ENCODE data around the gene RAE1.
A peak's percentile ranks its signal among the peaks of the same experiment; 100 is the strongest.

RAE1 gene

GRCh38 chr20:57375652-57376230, 24.7 kb downstream of the RAE1 start:
- DNase-seq (ENCODE audit: insufficient read length) (no peak), FAIRE-seq (no peak)
- TF ChIP-seq TAF1 (IDR thresholded peaks at IDR 0.05; ENCODE audit: borderline replicate concordance, low read depth, low read length): no peak
- TF ChIP-seq POLR2A (IDR thresholded peaks at IDR 0.05; ENCODE audit: low read depth, low read length): no peak
- no peak for TF ChIP-seq POLR2AphosphoS5 (IDR thresholded peaks at IDR 0.05; ENCODE audit: low read depth, low read length)

- DNase-seq (ENCODE audit: insufficient read length) (no peak), FAIRE-seq (no peak)
- TF ChIP-seq POLR2A (IDR thresholded peaks at IDR 0.05; ENCODE audit: low read depth, low read length) (no peak), TAF1 (IDR thresholded peaks at IDR 0.05; ENCODE audit: borderline replicate concordance, low read depth, low read length) (no peak), POLR2AphosphoS5 (IDR thresholded peaks at IDR 0.05; ENCODE audit: low read depth, low read length) (no peak)
Observed at GRCh38 chr20:57377350-57377749, 26.3 kb downstream of the RAE1 start.

GRCh38 chr20:57378107-57378506, 27.1 kb downstream of the RAE1 start:
- DNase-seq (ENCODE audit: insufficient read length): no peak
- TF ChIP-seq TAF1 (IDR thresholded peaks at IDR 0.05; ENCODE audit: borderline replicate concordance, low read depth, low read length): no peak
- no peak for TF ChIP-seq POLR2AphosphoS5 (IDR thresholded peaks at IDR 0.05; ENCODE audit: low read depth, low read length)
- no peak for TF ChIP-seq POLR2A (IDR thresholded peaks at IDR 0.05; ENCODE audit: low read depth, low read length)
- no peak for FAIRE-seq

GRCh38 chr20:57378646-57379262, 27.7 kb downstream of the RAE1 start:
- no peak for TF ChIP-seq TAF1 (IDR thresholded peaks at IDR 0.05; ENCODE audit: borderline replicate concordance, low read depth, low read length)
- TF ChIP-seq POLR2A (IDR thresholded peaks at IDR 0.05; ENCODE audit: low read depth, low read length): no peak
- no peak for TF ChIP-seq POLR2AphosphoS5 (IDR thresholded peaks at IDR 0.05; ENCODE audit: low read depth, low read length)
- FAIRE-seq: no peak

GRCh38 chr20:57379263-57379647, 28.2 kb downstream of the RAE1 start:
- TF ChIP-seq POLR2A (IDR thresholded peaks at IDR 0.05; ENCODE audit: low read depth, low read length) (no peak; the same call in 1 of the 2 replicates), POLR2AphosphoS5 (IDR thresholded peaks at IDR 0.05; ENCODE audit: low read depth, low read length) (no peak), TAF1 (IDR thresholded peaks at IDR 0.05; ENCODE audit: borderline replicate concordance, low read depth, low read length) (no peak)
- no peak for DNase-seq (ENCODE audit: insufficient read length)
- FAIRE-seq: no peak

More at GRCh38 chr20:57378646-57379262, 27.7 kb downstream of the RAE1 start:
- DNase-seq (ENCODE audit: insufficient read length): no peak

GRCh38 chr20:57380081-57380750, 29.2 kb downstream of the RAE1 start:
- DNase-seq (ENCODE audit: insufficient read length): no peak
- FAIRE-seq: no peak
- TF ChIP-seq POLR2AphosphoS5 (IDR thresholded peaks at IDR 0.05; ENCODE audit: low read depth, low read length) (no peak), POLR2A (IDR thresholded peaks at IDR 0.05; ENCODE audit: low read depth, low read length) (no peak), TAF1 (IDR thresholded peaks at IDR 0.05; ENCODE audit: borderline replicate concordance, low read depth, low read length) (no peak)

- TF ChIP-seq POLR2A (IDR thresholded peaks at IDR 0.05; ENCODE audit: low read depth, low read length) (no peak), POLR2AphosphoS5 (IDR thresholded peaks at IDR 0.05; ENCODE audit: low read depth, low read length) (no peak), TAF1 (IDR thresholded peaks at IDR 0.05; ENCODE audit: borderline replicate concordance, low read depth, low read length) (no peak)
- FAIRE-seq (peak; percentile 90), DNase-seq (ENCODE audit: insufficient read length) (no peak)
Observed at GRCh38 chr20:57381596-57382503, 30.8 kb downstream of the RAE1 start.

GRCh38 chr20:57382516-57382915, 31.5 kb downstream of the RAE1 start:
- TF ChIP-seq POLR2A (IDR thresholded peaks at IDR 0.05; ENCODE audit: low read depth, low read length) (no peak), POLR2AphosphoS5 (IDR thresholded peaks at IDR 0.05; ENCODE audit: low read depth, low read length) (no peak), TAF1 (IDR thresholded peaks at IDR 0.05; ENCODE audit: borderline replicate concordance, low read depth, low read length) (no peak)
- DNase-seq (ENCODE audit: insufficient read length): no peak
- no peak for FAIRE-seq

- no peak for TF ChIP-seq POLR2AphosphoS5 (IDR thresholded peaks at IDR 0.05; ENCODE audit: low read depth, low read length)
- TF ChIP-seq TAF1 (IDR thresholded peaks at IDR 0.05; ENCODE audit: borderline replicate concordance, low read depth, low read length): no peak
- no peak for TF ChIP-seq POLR2A (IDR thresholded peaks at IDR 0.05; ENCODE audit: low read depth, low read length)
- FAIRE-seq (no peak), DNase-seq (ENCODE audit: insufficient read length) (no peak)
Observed at GRCh38 chr20:57383447-57384347, 32.6 kb downstream of the RAE1 start.

GRCh38 chr20:57384486-57384885, 33.4 kb downstream of the RAE1 start:
- TF ChIP-seq POLR2AphosphoS5 (IDR thresholded peaks at IDR 0.05; ENCODE audit: low read depth, low read length): no peak
- TF ChIP-seq POLR2A (IDR thresholded peaks at IDR 0.05; ENCODE audit: low read depth, low read length): no peak
- no peak for TF ChIP-seq TAF1 (IDR thresholded peaks at IDR 0.05; ENCODE audit: borderline replicate concordance, low read depth, low read length)
- DNase-seq (ENCODE audit: insufficient read length) (no peak), FAIRE-seq (no peak)
